Activated CD4-positive, alpha-beta T cell treated with anti-CD3 and anti-CD28 coated beads, Interleukin-10, Interleukin-2, amounts not matched to agents 100 ng/mL and 50 ng/mL, durations not matched to agents 16 hours and 8 hours (primary cell): Measurements from ENCODE around the gene STAT3.
"Not testable (repeated sequence)": the region's sequence is repeated elsewhere in the genome, so short reads cannot be mapped to it uniquely, and the experiment has no call there.

Experiments
- DNase-seq: peaks from one replicate; pipeline ENCODE4 v3.0.0-alpha.2; 2020

STAT3 gene

DNA sequence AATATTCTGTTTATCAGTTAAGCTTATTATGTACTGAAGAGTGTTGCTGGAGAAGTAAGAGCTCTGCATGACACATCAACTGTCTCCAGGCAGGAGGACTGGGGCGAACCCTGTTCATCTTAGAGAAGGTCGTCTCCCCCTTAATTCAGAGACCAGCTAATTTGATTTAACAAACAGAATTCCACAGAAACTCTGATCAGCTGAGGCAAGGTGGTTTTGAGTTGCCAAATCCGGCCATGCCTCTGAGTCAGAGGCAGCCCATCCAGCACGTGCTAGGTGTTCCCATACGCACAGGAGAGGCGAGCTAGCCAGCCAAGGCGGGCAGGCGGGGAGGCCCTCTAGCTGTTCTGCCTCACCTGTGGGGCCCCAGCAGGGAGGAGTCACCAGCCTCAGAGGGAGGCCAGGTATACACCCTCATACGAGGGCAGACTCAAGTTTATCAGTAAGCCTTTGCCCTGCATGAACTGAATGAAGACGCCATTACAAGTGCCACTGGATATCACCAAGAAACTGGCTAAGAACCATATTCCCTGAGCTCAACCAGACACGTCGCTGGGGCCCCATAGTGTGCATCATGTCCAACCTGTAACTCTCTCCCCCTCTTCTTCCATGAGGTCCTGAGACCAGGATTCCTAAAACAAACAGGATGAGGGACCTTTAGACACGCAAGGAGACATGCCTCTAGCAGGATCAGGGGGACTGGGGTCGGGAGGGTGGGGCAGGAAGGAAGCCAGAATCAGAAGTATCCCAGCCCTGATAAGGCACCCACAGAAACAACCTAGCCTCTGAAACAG, 74.3 kb downstream of the STAT3 start:
- DNase-seq: no peak

DNA sequence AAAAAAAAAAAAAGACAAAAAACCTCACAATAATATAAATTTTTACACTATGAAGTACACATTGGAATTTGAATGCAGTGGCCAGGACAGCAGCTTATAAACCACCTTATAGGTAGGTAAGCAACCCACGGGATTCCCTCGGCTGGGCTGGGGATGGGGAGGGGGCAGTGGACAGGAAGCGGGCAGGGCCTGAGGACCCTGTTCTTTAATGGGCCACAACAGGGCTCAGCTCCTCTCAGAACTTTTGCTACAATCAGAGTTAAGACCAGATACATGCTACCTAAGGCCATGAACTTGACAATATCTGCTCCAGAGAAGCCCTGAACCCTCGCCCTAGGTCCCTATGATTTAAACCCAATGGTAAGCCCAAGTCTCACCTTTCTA, 74.9 kb downstream of the STAT3 start:
- DNase-seq: no peak

- DNase-seq: peak; percentile 85
These were observed 75.7 kb downstream of the STAT3 start for GRCh38 chr17:42312285-42313130.

- no peak for DNase-seq
These were observed 76.3 kb downstream of the STAT3 start for GRCh38 chr17:42312035-42312284.

DNA sequence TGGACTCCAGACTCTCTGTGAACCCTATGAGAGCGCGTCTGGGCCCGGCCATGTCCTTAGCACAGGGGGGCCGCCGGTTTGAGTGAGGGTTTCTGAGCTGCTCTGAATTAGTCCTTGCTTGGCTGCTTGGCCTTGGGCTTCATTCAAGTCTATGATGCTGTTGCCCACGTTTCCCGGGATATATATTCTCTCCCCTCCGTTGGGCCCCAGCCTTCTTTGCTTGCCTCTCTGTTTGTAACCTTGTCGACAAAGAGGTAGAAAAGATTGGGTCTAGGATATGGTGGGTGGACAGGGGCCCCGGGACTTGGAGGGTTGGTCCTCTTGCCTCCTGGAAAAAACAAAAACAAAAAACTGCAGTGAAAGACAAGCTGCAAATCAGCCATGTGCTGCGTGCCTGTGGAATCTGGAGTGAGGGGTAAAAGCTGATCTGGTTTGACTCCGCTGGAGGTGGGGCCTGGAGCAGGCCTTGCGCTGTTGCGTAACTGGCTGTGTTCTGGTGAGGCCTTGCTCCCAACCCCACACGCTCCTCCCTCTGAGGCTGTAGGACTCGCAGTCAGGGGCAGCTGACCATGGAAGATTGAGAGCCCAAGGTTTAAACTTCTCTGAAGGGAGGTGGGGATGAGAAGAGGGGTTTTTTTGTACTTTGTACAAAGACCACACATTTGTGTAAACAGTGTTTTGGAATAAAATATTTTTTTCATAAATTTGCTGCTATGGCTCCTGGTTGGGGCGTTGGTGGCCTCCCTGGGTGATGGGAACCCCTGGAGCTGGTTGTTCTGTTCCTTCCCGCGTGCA, 76.8 kb downstream of the STAT3 start:
- DNase-seq: peak; percentile 36

DNA sequence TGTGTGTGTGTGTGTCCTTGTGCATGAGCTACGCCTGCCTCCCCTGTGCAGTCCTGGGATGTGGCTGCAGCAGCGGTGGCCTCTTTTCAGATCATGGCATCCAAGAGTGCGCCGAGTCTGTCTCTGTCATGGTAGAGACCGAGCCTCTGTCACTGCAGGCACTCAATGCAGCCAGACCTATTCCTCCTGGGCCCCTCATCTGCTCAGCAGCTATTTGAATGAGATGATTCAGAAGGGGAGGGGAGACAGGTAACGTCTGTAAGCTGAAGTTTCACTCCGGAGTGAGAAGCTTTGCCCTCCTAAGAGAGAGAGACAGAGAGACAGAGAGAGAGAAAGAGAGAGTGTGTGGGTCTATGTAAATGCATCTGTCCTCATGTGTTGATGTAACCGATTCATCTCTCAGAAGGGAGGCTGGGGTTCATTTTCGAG, 77.4 kb downstream of the STAT3 start:
- peak; percentile 57 for DNase-seq

- no peak for DNase-seq
These were observed 78.1 kb downstream of the STAT3 start for GRCh38 chr17:42309986-42310786.

- DNase-seq: no peak
These were observed 79.1 kb downstream of the STAT3 start for GRCh38 chr17:42309142-42309541.

- DNase-seq: no peak
These were observed 79.8 kb downstream of the STAT3 start for GRCh38 chr17:42308446-42308845.

GRCh38 chr17:42307362-42307927, 80.8 kb downstream of the STAT3 start:
- DNase-seq: no peak

GRCh38 chr17:42306385-42306667, 81.9 kb downstream of the STAT3 start:
- no peak for DNase-seq

DNA sequence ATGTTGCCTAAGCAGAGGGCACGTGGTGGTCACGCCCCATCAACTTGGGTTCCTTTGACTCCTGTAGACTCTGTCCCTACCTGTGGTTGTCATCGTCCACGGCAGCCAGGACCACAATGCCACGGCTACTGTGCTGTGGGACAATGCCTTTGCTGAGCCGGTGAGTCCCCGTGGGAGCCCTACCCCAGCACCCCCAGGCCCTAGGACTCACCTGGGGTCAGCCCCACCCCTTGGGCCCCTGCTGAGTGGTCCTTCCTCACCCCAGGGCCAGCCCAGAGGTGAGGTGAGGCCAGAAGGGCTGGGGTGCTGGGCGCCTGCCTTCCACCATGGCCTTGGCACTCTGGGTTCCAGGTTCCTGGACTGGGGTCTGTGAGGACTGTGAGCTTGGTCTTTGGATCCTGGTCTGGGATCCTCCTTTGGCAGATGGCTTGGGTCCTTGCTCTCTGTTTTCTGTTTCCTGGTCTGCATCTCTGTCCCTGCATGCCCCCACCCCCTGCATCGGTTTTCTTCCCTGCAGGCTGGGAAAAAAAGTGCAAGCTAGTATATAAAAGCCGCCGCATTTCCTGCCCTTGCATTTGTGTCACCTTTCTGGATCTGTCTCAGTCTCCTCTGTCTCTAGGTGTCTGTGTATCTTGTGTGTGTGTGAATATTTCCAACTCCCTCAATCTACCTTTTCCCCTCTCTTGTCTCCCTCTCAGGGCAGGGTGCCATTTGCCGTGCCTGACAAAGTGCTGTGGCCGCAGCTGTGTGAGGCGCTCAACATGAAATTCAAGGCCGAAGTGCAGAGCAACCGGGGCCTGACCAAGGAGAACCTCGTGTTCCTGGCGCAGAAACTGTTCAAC, 82.5 kb downstream of the STAT3 start:
- no peak for DNase-seq

- DNase-seq: not testable (repeated sequence)
These were observed 83.3 kb downstream of the STAT3 start for GRCh38 chr17:42305031-42305330.

- DNase-seq: no peak
These were observed 83.8 kb downstream of the STAT3 start for GRCh38 chr17:42304187-42305030.

DNA sequence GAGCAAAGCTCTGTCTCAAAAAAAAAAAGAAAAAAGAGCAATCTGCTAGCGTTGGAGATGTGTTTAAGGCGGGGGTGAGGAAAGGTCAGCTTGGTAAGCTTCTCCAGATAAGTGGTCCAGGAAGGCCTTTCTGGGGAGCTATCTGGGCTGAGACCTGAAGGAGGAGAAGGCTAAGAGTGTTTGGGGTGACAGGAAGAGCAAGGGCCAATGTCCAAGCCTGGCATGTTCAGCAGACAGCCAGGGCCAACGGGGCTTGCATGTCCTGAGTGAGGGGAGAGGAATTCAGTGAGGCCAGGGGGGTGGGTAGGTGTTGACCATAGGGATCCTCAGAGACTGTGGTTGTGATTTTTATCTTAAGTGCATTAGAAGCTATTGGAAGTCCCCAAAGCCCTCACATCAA, 84.5 kb downstream of the STAT3 start:
- no peak for DNase-seq

DNA sequence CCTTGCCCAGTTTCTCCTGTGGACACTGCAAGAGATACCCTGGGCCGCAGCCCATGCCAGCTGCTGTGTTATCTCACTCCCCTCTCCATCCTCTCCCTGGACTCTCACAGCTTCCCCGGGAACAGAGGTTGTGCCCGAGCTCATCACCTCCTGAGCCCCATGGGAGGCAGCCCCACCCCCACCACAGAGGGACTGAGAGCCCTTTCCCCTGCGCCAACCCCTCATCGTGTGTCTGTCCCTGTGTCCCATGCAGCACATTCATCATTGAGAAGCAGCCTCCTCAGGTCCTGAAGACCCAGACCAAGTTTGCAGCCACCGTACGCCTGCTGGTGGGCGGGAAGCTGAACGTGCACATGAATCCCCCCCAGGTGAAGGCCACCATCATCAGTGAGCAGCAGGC, 87.2 kb downstream of the STAT3 start:
- DNase-seq: no peak

DNA sequence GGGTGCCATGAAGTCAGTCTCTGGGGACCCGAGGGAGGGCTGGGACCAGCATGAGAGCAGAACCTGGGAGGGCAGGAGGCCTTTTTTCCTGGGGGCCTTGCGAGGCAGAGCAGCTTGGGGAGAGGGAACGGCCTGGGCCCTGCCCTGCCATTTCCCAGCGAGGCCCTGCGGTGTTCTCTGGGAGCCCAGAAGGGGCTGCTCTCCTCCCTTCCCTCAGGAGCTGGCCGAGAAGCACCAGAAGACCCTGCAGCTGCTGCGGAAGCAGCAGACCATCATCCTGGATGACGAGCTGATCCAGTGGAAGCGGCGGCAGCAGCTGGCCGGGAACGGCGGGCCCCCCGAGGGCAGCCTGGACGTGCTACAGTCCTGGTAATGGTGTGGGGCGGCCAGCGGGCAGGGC, 88.3 kb downstream of the STAT3 start:
- not testable (repeated sequence) for DNase-seq

DNA sequence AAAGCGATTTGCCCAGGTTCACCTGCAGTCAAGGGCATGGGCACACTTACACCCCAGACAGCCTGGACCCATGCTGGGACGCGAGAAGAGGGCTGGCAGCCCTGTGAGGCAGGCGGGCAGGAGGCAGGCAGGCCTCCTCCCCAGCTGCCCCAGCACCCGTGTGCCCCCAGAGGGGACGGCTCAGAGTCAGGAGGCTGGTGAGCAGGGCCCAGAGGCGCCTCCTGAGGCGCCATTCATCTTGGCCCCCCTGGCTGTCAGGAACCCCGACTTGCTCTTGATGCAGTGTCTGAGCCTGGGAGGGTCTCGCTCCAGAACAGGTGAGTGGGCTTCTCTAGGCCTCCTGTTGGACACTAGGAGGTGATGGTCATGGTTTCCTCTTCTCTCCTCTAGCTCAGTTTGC, 88.9 kb downstream of the STAT3 start:
- not testable (repeated sequence) for DNase-seq

GRCh38 chr17:42297775-42298174, 90.5 kb downstream of the STAT3 start:
- DNase-seq: not testable (repeated sequence)

GRCh38 chr17:42296012-42296411, 92.2 kb downstream of the STAT3 start:
- DNase-seq: no peak
